ENCODE measurements around the gene HMCES.

The HMCES gene

DNA sequence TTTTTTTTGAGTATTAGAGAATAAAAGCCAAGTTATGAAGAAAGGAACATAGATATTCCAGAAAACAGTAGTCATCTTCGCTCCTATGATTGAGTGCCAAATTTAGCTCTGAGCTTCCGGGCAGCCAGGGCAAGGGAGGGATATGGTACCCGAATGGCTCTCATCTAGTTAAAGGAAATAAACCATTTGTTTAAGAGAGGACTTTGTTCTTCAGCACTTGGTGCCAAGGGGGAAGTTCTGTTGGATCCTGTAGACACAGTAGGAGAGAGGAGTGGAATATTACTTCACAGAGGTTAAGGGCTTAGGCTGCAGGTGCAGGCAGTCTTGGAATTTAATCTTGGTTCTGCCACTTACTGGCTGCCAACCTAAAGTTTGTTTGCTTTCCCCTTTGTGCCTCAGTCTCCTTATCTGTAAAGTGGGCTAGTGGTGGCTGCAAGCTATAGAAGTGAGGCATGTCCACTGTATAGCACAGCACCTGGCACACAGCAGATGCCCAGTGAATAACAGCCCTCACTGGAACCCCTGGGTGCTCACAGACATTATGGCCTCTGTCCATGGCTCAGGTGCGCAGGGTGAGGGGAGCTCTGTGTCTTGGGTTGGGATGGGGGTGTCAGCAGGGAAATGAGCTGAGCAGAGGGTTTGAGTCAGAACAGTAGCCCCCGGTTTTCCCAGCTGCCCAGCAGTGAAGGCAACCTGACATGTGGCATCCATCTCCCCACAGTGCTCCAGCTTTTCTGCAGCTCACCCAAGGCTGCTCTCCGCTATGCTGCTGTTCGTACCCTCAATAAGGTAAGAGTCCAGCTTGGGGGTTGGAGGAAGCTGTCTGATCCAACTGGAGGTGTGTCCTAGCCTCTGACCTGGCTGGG is 18.8 kb upstream of the HMCES start:
- Histone ChIP-seq H3K9me3 (replicated peaks in 1 of 2; ENCODE audit: control insufficient read depth in 2 of 2, insufficient read depth in 1 of 2, low read depth in 1 of 2, low read length in 2 of 2) (no peaks in the 10 kb centered on the region), H2BK15ac (ENCODE audit: low read length) (no peak overlapping the region), H3K4me1 (ENCODE audit: control insufficient read depth in 2 of 2, insufficient read depth in 1 of 2, low read depth in 1 of 2, low read length in 2 of 2) (no peaks in the 10 kb centered on the region), H2AFZ (ENCODE audit: low read length) (no peak overlapping the region), H2BK5ac (ENCODE audit: low read length) (no peak overlapping the region), H3K18ac (ENCODE audit: low read length) (no peak overlapping the region), H3K36me3 (replicated peaks in 1 of 2; ENCODE audit: control insufficient read depth in 2 of 2, insufficient read depth in 2 of 2, low read length in 2 of 2) (peaks cover 67 to 92% of the 10 kb centered on the region in 2 donors), H3K4ac (ENCODE audit: low read length) (no peak overlapping the region), H3K4me2 (ENCODE audit: insufficient read depth, low read length, poor library complexity, severe bottlenecking) (no peak overlapping the region), H3K14ac (ENCODE audit: low read length) (no peak overlapping the region), H2BK12ac (ENCODE audit: low read length) (no peak overlapping the region), H3K27ac (replicated peaks; ENCODE audit: low read length) (no peak overlapping the region), H3K4me3 (ENCODE audit: low read length in 2 of 2) (no peak overlapping the region), H4K91ac (ENCODE audit: low read depth, low read length, poor library complexity) (no peak overlapping the region), H3K23ac (ENCODE audit: low read depth, low read length, poor library complexity) (no peak overlapping the region), H3K79me1 (ENCODE audit: low read depth, low read length) (peaks cover 1% of the 10 kb centered on the region), H2AK5ac (ENCODE audit: low read depth, low read length) (no peak overlapping the region), H4K8ac (ENCODE audit: low read depth, low read length) (no peak overlapping the region), H3K9ac (ENCODE audit: low read depth, low read length, poor library complexity) (no peak overlapping the region), H2BK120ac (ENCODE audit: low read depth, low read length) (no peak overlapping the region), H3K27me3 (ENCODE audit: control insufficient read depth in 3 of 3, insufficient read depth in 3 of 3, low read depth in 1 of 3, low read length in 3 of 3) (no peaks in the 10 kb centered on the region)
- no CpG with 5 or more reads among the region's 7 CpGs for WGBS, 2 donors (ENCODE audit: extremely low coverage in 2 of 2, insufficient read length in 2 of 2, insufficient replicate concordance in 1 of 2)
- no peak for DNase-seq (ENCODE audit: low spot score)

DNA sequence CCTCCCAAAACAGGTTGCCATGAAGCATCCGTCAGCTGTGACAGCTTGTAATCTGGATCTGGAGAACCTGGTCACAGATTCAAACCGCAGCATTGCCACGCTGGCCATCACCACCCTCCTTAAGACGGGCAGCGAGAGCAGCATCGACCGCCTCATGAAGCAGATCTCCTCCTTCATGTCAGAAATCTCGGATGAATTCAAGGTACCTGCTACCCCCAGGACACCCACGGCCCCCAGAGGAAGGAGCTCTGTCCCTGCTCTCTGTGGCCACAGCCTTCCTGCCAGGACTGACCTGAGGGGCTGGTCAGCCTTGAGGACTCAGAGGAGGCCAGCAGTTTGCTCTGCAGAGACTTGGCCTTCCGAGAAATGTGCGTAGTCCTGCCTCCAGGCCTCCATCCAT is 18.1 kb upstream of the HMCES start:
- Histone ChIP-seq H3K27me3 (ENCODE audit: control insufficient read depth in 3 of 3, insufficient read depth in 3 of 3, low read depth in 1 of 3, low read length in 3 of 3) (no peaks in the 10 kb centered on the region), H4K8ac (ENCODE audit: low read depth, low read length) (no peak overlapping the region), H3K9ac (ENCODE audit: low read depth, low read length, poor library complexity) (no peak overlapping the region), H3K79me1 (ENCODE audit: low read depth, low read length) (peaks cover 1% of the 10 kb centered on the region), H3K9me3 (replicated peaks in 1 of 2; ENCODE audit: control insufficient read depth in 2 of 2, insufficient read depth in 1 of 2, low read depth in 1 of 2, low read length in 2 of 2) (no peaks in the 10 kb centered on the region), H3K14ac (ENCODE audit: low read length) (no peak overlapping the region), H2AK5ac (ENCODE audit: low read depth, low read length) (no peak overlapping the region), H3K27ac (replicated peaks; ENCODE audit: low read length) (no peak overlapping the region), H2BK15ac (ENCODE audit: low read length) (no peak overlapping the region), H3K4me3 (ENCODE audit: low read length in 2 of 2) (no peak overlapping the region), H2BK120ac (ENCODE audit: low read depth, low read length) (no peak overlapping the region), H3K23ac (ENCODE audit: low read depth, low read length, poor library complexity) (no peak overlapping the region), H3K36me3 (replicated peaks in 1 of 2; ENCODE audit: control insufficient read depth in 2 of 2, insufficient read depth in 2 of 2, low read length in 2 of 2) (peaks cover 70 to 94% of the 10 kb centered on the region in 2 donors), H4K91ac (ENCODE audit: low read depth, low read length, poor library complexity) (no peak overlapping the region), H3K4me2 (ENCODE audit: insufficient read depth, low read length, poor library complexity, severe bottlenecking) (no peak overlapping the region), H3K18ac (ENCODE audit: low read length) (no peak overlapping the region), H2AFZ (ENCODE audit: low read length) (no peak overlapping the region), H2BK5ac (ENCODE audit: low read length) (no peak overlapping the region), H3K4me1 (ENCODE audit: control insufficient read depth in 2 of 2, insufficient read depth in 1 of 2, low read depth in 1 of 2, low read length in 2 of 2) (no peaks in the 10 kb centered on the region), H2BK12ac (ENCODE audit: low read length) (no peak overlapping the region), H3K4ac (ENCODE audit: low read length) (no peak overlapping the region)
- WGBS, 2 donors (ENCODE audit: extremely low coverage in 2 of 2, insufficient read length in 2 of 2, insufficient replicate concordance in 1 of 2) = no CpG with 5 or more reads among the region's 11 CpGs
- no peak for DNase-seq (ENCODE audit: low spot score)

DNA sequence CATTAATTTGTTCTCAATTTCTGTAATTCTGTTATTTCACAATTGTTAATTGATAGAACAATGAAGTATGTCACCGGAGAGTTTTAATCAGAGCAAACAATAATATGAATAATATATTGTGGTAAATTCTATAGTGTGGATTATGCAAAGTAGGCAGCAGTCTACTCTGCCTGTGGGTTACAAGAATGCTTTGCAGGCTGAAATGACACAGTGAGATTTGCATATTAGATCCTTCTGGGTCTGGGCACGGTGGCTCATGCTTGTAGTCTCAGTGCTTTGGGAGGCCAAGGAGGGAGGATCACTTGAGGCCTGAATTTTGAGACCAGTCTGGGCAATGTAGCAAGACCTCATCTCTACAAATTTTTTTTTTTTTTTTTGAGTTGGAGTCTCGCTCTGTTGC is 16.8 kb upstream of the HMCES start:
- Histone ChIP-seq H2BK5ac (ENCODE audit: low read length) (no peak overlapping the region), H3K9me3 (replicated peaks in 1 of 2; ENCODE audit: control insufficient read depth in 2 of 2, insufficient read depth in 1 of 2, low read depth in 1 of 2, low read length in 2 of 2) (no peaks in the 10 kb centered on the region), H4K8ac (ENCODE audit: low read depth, low read length) (no peak overlapping the region), H2AK5ac (ENCODE audit: low read depth, low read length) (no peak overlapping the region), H2BK120ac (ENCODE audit: low read depth, low read length) (no peak overlapping the region), H3K27me3 (ENCODE audit: control insufficient read depth in 3 of 3, insufficient read depth in 3 of 3, low read depth in 1 of 3, low read length in 3 of 3) (no peaks in the 10 kb centered on the region), H3K9ac (ENCODE audit: low read depth, low read length, poor library complexity) (no peak overlapping the region), H3K4ac (ENCODE audit: low read length) (no peak overlapping the region), H3K27ac (replicated peaks; ENCODE audit: low read length) (no peak overlapping the region), H3K4me2 (ENCODE audit: insufficient read depth, low read length, poor library complexity, severe bottlenecking) (no peak overlapping the region), H3K18ac (ENCODE audit: low read length) (no peak overlapping the region), H3K4me3 (ENCODE audit: low read length in 2 of 2) (no peak overlapping the region), H2AFZ (ENCODE audit: low read length) (no peak overlapping the region), H3K14ac (ENCODE audit: low read length) (no peak overlapping the region), H2BK15ac (ENCODE audit: low read length) (no peak overlapping the region), H3K79me1 (ENCODE audit: low read depth, low read length) (peaks cover 1% of the 10 kb centered on the region), H3K36me3 (replicated peaks in 1 of 2; ENCODE audit: control insufficient read depth in 2 of 2, insufficient read depth in 2 of 2, low read length in 2 of 2) (peaks cover 63 to 94% of the 10 kb centered on the region in 2 donors), H3K23ac (ENCODE audit: low read depth, low read length, poor library complexity) (no peak overlapping the region), H4K91ac (ENCODE audit: low read depth, low read length, poor library complexity) (no peak overlapping the region), H3K4me1 (ENCODE audit: control insufficient read depth in 2 of 2, insufficient read depth in 1 of 2, low read depth in 1 of 2, low read length in 2 of 2) (no peaks in the 10 kb centered on the region), H2BK12ac (ENCODE audit: low read length) (no peak overlapping the region)
- DNase-seq (ENCODE audit: low spot score) = no peak
- WGBS, 2 donors (ENCODE audit: extremely low coverage in 2 of 2, insufficient read length in 2 of 2, insufficient replicate concordance in 1 of 2) = no CpG with 5 or more reads among the region's 3 CpGs

DNA sequence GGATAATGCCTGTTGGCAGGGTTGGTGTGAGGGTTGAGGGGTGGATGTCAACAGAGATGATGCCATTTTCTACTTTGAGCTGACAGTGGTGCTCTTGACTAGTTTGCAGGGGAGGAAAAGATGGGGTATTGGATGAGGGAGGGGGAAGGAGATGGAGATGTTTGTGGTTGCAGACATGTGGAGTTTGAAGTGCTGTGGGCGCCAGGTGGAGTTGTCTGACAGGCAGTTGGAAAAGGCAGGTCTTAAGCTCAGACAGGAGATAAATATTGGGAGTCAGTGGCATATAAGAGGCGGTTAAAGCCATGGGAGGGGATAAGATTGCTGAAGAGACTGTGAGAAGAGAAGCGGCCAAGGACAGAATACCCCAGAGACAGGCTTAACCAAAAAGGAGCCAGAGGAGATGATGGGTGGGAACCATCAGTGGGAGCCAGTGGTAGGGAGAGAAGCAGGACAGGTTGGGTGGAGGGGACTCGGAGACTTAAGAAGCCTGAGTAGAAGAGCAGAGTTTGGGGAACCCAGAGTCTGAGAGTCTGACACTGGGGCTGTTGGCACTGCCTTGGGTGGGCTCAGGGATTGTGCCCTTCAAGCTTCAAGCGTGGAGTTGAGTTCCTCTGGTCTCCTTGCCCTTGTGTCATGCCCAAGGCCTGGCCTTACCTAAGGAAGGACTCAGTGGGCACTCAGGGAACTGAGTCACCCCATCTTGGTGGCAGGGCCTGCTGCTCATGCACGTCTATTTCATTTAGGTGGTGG is 15.3 kb upstream of the HMCES start:
- no peaks in the 10 kb centered on the region for H3K9me3 ChIP-seq (replicated peaks in 1 of 2; ENCODE audit: control insufficient read depth in 2 of 2, insufficient read depth in 1 of 2, low read depth in 1 of 2, low read length in 2 of 2)
- H2BK5ac ChIP-seq (ENCODE audit: low read length) = no peak overlapping the region
- H2AK5ac ChIP-seq (ENCODE audit: low read depth, low read length) = no peak overlapping the region
- no peak overlapping the region for H2BK12ac ChIP-seq (ENCODE audit: low read length)
- H3K4me3 ChIP-seq (ENCODE audit: low read length in 2 of 2) = no peak overlapping the region
- WGBS, 2 donors (ENCODE audit: extremely low coverage in 2 of 2, insufficient read length in 2 of 2, insufficient replicate concordance in 1 of 2) = no CpG with 5 or more reads among the region's 6 CpGs
- H3K36me3 ChIP-seq (replicated peaks in 1 of 2; ENCODE audit: control insufficient read depth in 2 of 2, insufficient read depth in 2 of 2, low read length in 2 of 2) = peaks cover 57 to 93% of the 10 kb centered on the region in 2 donors
- H2BK15ac ChIP-seq (ENCODE audit: low read length) = no peak overlapping the region
- H3K4ac ChIP-seq (ENCODE audit: low read length) = no peak overlapping the region
- peaks cover 1% of the 10 kb centered on the region for H3K79me1 ChIP-seq (ENCODE audit: low read depth, low read length)
- no peak overlapping the region for H2BK120ac ChIP-seq (ENCODE audit: low read depth, low read length)
- no peaks in the 10 kb centered on the region for H3K27me3 ChIP-seq (ENCODE audit: control insufficient read depth in 3 of 3, insufficient read depth in 3 of 3, low read depth in 1 of 3, low read length in 3 of 3)
- no peak overlapping the region for H3K23ac ChIP-seq (ENCODE audit: low read depth, low read length, poor library complexity)
- H3K14ac ChIP-seq (ENCODE audit: low read length) = no peak overlapping the region
- no peak overlapping the region for H3K9ac ChIP-seq (ENCODE audit: low read depth, low read length, poor library complexity)
- no peak overlapping the region for H3K27ac ChIP-seq (replicated peaks; ENCODE audit: low read length)
- no peak overlapping the region for H4K91ac ChIP-seq (ENCODE audit: low read depth, low read length, poor library complexity)
- no peak overlapping the region for H4K8ac ChIP-seq (ENCODE audit: low read depth, low read length)
- H3K4me1 ChIP-seq (ENCODE audit: control insufficient read depth in 2 of 2, insufficient read depth in 1 of 2, low read depth in 1 of 2, low read length in 2 of 2) = no peaks in the 10 kb centered on the region
- no peak overlapping the region for H3K4me2 ChIP-seq (ENCODE audit: insufficient read depth, low read length, poor library complexity, severe bottlenecking)
- no peak overlapping the region for H2AFZ ChIP-seq (ENCODE audit: low read length)
- no peak for DNase-seq (ENCODE audit: low spot score)
- no peak overlapping the region for H3K18ac ChIP-seq (ENCODE audit: low read length)
